Ascending aorta (tissue), 2 donors: ENCODE measurements around the gene CABP1. TPM values are rescaled to one million over a fixed set of nuclear protein-coding genes. Genes with fewer than 3 reads are reported as not detected.

ENCODE experiments used
- DNase-seq, 2 donors: peaks; one replicate each; pipeline ENCODE4 v3.0.0-alpha.2; 2019; ENCODE audit warnings: low spot score in 2 of 2
- H3K27ac ChIP-seq, 2 donors: fragments of 200-600 bp; sonication (generic); one replicate each; pipeline ENCODE4 v1.5.1; 2016 to 2017; ENCODE audit warnings: mild to moderate bottlenecking in 1 of 2
- H3K27me3 ChIP-seq: fragments of 200-600 bp; sonication (generic); one replicate; pipeline ENCODE4 v1.5.1; 2017
- H3K36me3 ChIP-seq, 2 donors: fragments of 200-600 bp; sonication (generic); one replicate each; pipeline ENCODE4 v1.5.1; 2016
- H3K4me1 ChIP-seq, 2 donors: fragments of 200-600 bp; sonication (generic); one replicate each; pipeline ENCODE4 v1.5.1; 2016 to 2017; ENCODE audit warnings: mild to moderate bottlenecking in 1 of 2
- H3K4me3 ChIP-seq, 2 donors: fragments of 200-600 bp; sonication (generic); one replicate each; pipeline ENCODE4 v1.5.1; 2016 to 2017; ENCODE audit warnings: mild to moderate bottlenecking in 1 of 2
- H3K9me3 ChIP-seq, 2 donors: fragments of 200-600 bp; sonication (generic); one replicate each; pipeline ENCODE4 v1.5.1; 2016
- intact Hi-C: fragments of 100-400 bp; cut with DNase I; formaldehyde crosslinking; loops from one replicate; pipeline ENCODE4 v1.15.1; 2023
- total RNA-seq: library from RNA; depleted of rRNA; stranded (reverse); fragments of >200 nt; gene quantifications from one replicate; pipeline ENCODE4 v1.1.0, GENCODE V29; 2016
- TF ChIP-seq, protein P1 (sequence below), 3 experiments: fragments of 200-600 bp in 2 of 3; fragments of 450-650 bp in 1 of 3; sonication (generic) in 2 of 3; IDR thresholded peaks; one replicate each; pipeline ENCODE4 v1.5.1; 2016 to 2019; ENCODE audit warnings: antibody characterized with exemption in 3 of 3, mild to moderate bottlenecking in 1 of 3, moderate library complexity in 1 of 3

Gene CABP1
- total RNA-seq, 1 donor from 2014 or later: 0.32 TPM

DNA sequence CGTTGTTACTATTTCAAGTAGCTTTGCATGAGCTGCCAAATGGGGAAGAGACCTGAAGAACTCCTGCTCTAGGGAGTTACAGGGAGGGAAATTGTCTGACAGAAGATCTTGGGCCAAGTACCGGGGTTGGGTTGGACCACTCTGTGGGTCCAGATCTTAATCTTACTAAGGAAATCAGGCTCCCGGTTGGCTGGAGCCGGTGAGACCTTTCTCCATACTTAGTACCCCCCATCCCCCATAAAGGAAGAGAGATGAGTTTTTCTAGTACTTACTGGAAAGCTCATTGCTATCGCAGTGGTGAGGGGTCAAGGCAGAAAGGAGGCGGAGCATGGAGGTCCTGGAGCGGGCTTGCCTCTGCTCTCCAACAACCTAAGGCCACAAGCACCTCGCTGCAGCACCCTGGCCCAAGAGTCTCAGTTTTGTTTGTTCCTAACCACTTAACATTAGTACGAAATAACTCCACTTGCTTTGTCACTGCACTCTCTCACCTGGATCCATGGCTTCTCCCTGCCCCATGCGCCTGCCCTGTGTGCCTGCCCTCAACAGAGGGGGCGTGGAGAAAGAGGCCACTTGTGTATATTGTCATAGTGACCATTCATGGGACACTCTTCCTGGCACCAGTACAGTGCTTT lies 63.0 kb downstream of the CABP1 start:
- Histone ChIP-seq H3K9me3 (no peaks in the 10 kb centered on the region), H3K4me3 (no peak overlapping the region), H3K4me1 (no peaks in the 10 kb centered on the region), H3K36me3 (peaks cover 20 to 44% of the 10 kb centered on the region in 2 donors), H3K27me3 (no peaks in the 10 kb centered on the region), H3K27ac (no peak overlapping the region)
- intact Hi-C loops: no loop called here
- TF ChIP-seq, protein P1, sequence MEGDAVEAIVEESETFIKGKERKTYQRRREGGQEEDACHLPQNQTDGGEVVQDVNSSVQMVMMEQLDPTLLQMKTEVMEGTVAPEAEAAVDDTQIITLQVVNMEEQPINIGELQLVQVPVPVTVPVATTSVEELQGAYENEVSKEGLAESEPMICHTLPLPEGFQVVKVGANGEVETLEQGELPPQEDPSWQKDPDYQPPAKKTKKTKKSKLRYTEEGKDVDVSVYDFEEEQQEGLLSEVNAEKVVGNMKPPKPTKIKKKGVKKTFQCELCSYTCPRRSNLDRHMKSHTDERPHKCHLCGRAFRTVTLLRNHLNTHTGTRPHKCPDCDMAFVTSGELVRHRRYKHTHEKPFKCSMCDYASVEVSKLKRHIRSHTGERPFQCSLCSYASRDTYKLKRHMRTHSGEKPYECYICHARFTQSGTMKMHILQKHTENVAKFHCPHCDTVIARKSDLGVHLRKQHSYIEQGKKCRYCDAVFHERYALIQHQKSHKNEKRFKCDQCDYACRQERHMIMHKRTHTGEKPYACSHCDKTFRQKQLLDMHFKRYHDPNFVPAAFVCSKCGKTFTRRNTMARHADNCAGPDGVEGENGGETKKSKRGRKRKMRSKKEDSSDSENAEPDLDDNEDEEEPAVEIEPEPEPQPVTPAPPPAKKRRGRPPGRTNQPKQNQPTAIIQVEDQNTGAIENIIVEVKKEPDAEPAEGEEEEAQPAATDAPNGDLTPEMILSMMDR (IDR thresholded peaks at IDR 0.05): no peak
- DNase-seq: no peak

DNA sequence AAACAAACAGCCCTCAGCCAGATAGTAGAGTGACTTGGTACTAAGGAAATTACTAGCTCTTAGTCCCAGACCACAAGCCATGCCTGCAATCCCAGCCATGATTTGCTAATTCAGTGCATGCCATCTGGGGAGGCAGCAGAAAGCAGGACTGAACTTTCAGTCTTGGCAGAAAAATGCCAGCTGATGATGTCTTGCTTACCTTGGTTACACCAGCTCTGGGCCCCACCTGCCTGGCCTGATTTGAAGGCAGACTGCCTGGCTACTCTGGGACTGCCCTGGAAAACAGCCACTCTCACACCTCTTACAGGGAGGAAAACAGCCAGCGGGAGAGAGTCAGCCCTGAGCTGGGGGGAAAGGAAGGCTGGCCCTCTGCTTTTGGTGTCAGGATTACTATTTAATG lies 65.2 kb downstream of the CABP1 start:
- intact Hi-C loops: no loop called here
- no peak for DNase-seq
- Histone ChIP-seq H3K27ac (no peak overlapping the region), H3K4me3 (no peak overlapping the region), H3K9me3 (no peaks in the 10 kb centered on the region), H3K4me1 (peaks cover 0 to 2% of the 10 kb centered on the region in 2 donors), H3K36me3 (peaks cover 5 to 24% of the 10 kb centered on the region in 2 donors), H3K27me3 (no peaks in the 10 kb centered on the region)
- TF ChIP-seq, protein P1 (IDR thresholded peaks at IDR 0.05): no peak

DNA sequence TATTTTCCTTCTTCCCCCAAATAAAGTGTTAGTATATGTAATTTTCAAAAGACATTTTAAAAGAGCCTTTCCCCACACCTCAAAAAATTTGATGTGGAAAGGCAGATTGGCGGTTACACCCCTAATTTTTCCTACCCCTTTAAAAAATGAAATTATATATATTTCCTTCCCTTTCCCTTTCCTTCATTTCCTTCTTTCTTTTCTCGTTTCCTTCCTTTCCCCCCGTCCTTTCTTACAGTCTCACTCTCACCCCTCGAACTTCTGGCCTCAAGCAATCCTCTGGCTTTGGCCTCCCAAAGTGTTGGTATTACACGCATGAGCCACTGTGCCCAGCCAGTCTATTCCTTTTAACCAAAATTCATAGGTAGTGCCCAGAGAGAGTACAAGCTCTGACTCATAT lies 65.6 kb downstream of the CABP1 start:
- peaks cover 0 to 2% of the 10 kb centered on the region in 2 donors for H3K4me1 ChIP-seq
- no peaks in the 10 kb centered on the region for H3K9me3 ChIP-seq
- peaks cover 5 to 20% of the 10 kb centered on the region in 2 donors for H3K36me3 ChIP-seq
- H3K27ac ChIP-seq: no peak overlapping the region
- DNase-seq: no peak
- intact Hi-C loops: no loop called here
- H3K4me3 ChIP-seq: no peak overlapping the region
- H3K27me3 ChIP-seq: no peaks in the 10 kb centered on the region
- TF ChIP-seq, protein P1 (IDR thresholded peaks at IDR 0.05): no peak

DNA sequence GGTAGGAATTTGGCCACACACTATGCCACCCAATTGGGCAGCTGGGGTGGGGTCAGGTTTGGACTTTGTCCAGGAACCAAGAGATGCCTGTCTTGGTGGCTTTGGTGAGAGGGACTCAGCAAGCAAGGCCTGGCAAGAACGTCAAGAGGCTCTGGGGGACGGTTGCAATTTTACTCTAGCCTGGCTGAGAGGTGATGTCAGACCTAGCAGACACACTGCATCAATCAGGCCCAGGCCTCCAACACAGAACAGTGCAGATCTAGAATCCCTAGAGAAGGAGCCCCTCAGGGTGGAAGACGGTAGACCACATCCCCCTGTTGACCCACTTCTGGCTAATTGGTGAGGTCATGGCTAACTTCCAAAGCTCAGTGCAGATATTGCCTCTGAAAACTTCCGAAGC lies 68.2 kb downstream of the CABP1 start:
- intact Hi-C loops: no loop called here
- no peaks in the 10 kb centered on the region for H3K9me3 ChIP-seq
- H3K27ac ChIP-seq: no peak overlapping the region
- DNase-seq: no peak
- H3K27me3 ChIP-seq: no peaks in the 10 kb centered on the region
- peaks cover 0 to 3% of the 10 kb centered on the region in 2 donors for H3K36me3 ChIP-seq
- H3K4me1 ChIP-seq: peaks cover 0 to 9% of the 10 kb centered on the region in 2 donors
- TF ChIP-seq, protein P1 (IDR thresholded peaks at IDR 0.05): no peak
- no peak overlapping the region for H3K4me3 ChIP-seq

DNA sequence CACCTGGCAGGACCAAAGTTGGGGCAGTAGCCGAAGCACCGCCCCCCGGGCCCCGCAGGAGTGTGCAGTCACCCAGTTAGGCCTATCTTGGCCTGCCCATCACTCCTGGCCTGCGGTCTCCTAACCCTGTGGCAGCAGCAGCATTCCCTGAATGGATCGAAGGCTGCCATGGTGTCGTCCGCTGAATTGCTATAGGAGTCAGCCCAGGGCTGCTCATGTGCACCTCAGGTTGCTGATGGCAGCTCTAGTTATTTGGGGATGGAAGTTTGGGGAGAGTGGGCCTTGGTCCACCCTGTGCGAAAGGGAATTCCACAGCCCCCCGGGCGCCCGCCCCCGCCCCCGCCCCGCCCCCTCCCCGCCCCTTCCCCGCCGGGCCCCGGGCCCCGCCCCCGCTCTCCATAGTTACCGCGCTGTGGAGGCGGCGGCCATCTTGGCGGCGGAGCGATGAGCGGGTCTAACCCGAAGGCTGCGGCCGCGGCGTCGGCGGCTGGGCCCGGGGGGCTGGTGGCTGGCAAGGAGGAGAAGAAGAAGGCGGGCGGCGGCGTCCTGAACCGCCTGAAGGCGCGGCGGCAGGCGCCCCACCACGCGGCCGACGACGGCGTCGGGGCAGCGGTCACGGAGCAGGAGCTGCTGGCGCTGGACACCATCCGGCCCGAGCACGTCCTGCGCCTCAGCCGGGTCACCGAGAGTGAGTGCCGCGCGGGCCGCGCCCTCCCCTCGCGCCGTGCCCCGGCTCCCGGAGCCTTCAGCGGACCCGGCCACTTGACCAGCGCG lies 69.8 kb downstream of the CABP1 start, which contains the start of gene UNC119B:
UNC119B (plus strand) TSS at position 428 of the 774 bp plus-strand sequence; CDS start at position 445, 17 bp downstream.
- intact Hi-C loops: loop anchor here (1.0 kb wide), 2 partner anchors 23 to 63 kb away; partner anchors contain the start of gene MLEC
- H3K4me1 ChIP-seq: peaks cover 0 to 9% of the 10 kb centered on the region in 2 donors

More for the DNA sequence above, 69.8 kb downstream of the CABP1 start, which contains the start of gene UNC119B:
- Histone ChIP-seq H3K9me3 (no peaks in the 10 kb centered on the region), H3K27me3 (no peaks in the 10 kb centered on the region), H3K36me3 (peaks cover 6 to 12% of the 10 kb centered on the region in 2 donors), H3K27ac (peak within 1 kb of the TSS; percentile 72 to 86), H3K4me3 (peak within 1 kb of the TSS; percentile 72 to 82)
- peak in 1 of 2 donors; percentile 74 for DNase-seq
- TF ChIP-seq, protein P1 (IDR thresholded peaks at IDR 0.05): no peak
